Heart right ventricle (tissue), 16 donors: ENCODE measurements around the gene ATP2B2. TPM values are rescaled to one million over a fixed set of nuclear protein-coding genes. Genes with fewer than 3 reads are reported as not detected.

ENCODE experiments used
- ATAC-seq, 8 donors: fragments of 200-7000 bp; cut with Tn5 transposase; one replicate each; pipeline ENCODE4 v1.9.1; 2020; ENCODE audit warnings: mild to moderate bottlenecking in 8 of 8, moderate library complexity in 8 of 8, moderate number of reproducible peaks in 1 of 8
- DNase-seq, 2 donors: peaks; one replicate each; pipeline ENCODE4 v3.0.0-alpha.2; 2020
- H3K27ac ChIP-seq, 10 donors: fragments of 200-600 bp; sonication (generic) in 2 of 10; one replicate each; pipeline versions ENCODE4 v1.5.0 to v1.8.0; 2020 to 2022; ENCODE audit warnings: mild to moderate bottlenecking in 3 of 10
- H3K27me3 ChIP-seq, 7 donors: fragments of 200-600 bp; one replicate each; pipeline ENCODE4 v1.8.0; 2021 to 2022; ENCODE audit warnings: mild to moderate bottlenecking in 2 of 7
- H3K36me3 ChIP-seq, 9 donors: fragments of 200-600 bp; sonication (generic) in 1 of 9; one replicate each; pipeline versions ENCODE4 v1.5.0 to v1.8.0; 2020 to 2022; ENCODE audit warnings: mild to moderate bottlenecking in 2 of 9
- H3K4me1 ChIP-seq, 9 donors: fragments of 200-600 bp; sonication (generic) in 1 of 9; one replicate each; pipeline versions ENCODE4 v1.5.0 to v1.8.0; 2020 to 2022; ENCODE audit warnings: mild to moderate bottlenecking in 4 of 9
- H3K4me3 ChIP-seq, 10 donors: fragments of 200-600 bp; sonication (generic) in 2 of 10; one replicate each; pipeline versions ENCODE4 v1.5.0 to v1.8.0; 2020 to 2022; ENCODE audit warnings: mild to moderate bottlenecking in 7 of 10, moderate library complexity in 2 of 10
- H3K9me3 ChIP-seq, 11 donors: fragments of 200-600 bp in 10 of 11; sonication (generic) in 2 of 11; one replicate each; pipeline versions ENCODE4 v1.5.0 to v1.8.0; 2013 to 2022; ENCODE audit warnings: mild to moderate bottlenecking in 2 of 11, control low read depth in 1 of 11, moderate library complexity in 1 of 11
- CTCF ChIP-seq, 9 donors: fragments of 200-600 bp; sonication (generic) in 2 of 9; IDR thresholded peaks; one replicate each; pipeline versions ENCODE4 v1.5.0 to v1.8.0; 2021 to 2022; ENCODE audit warnings: antibody characterized with exemption in 9 of 9, mild to moderate bottlenecking in 5 of 9, moderate library complexity in 1 of 9
- WGBS, 2 donors: extraction: QIAGEN DNeasy Blood & Tissue Kit; methylation state at CpG; one replicate each; pipeline ENCODE4 v1.1.7; 2013; ENCODE audit warnings: inconsistent platforms in 1 of 2; 5-methylcytosine and 5-hydroxymethylcytosine counted together
- intact Hi-C, 10 donors: fragments of 100-400 bp; cut with DNase I; formaldehyde crosslinking; loops; one replicate each; pipeline versions ENCODE4 v1.11.1 to v1.14.2; 2022
- polyA plus RNA-seq, 2 donors: library from polyadenylated mRNA; stranded (reverse); fragments of 200-250 nt; gene quantifications; one replicate each; pipeline ENCODE4 v1.2.3, GENCODE V29; 2013
- total RNA-seq, 10 donors: library from RNA; stranded (reverse); fragmentation: NEBNext Ultra II Directional in 3 of 10; extraction: Animal tissue kit (Norgen Biotek cat#: 25700) in 3 of 10; gene quantifications; one replicate each; pipeline versions ENCODE4 v1.2.1 to v1.2.4, GENCODE V29; 2021 to 2023
- donor health status: Arrhythmogenic right ventricular cardiomyopathy.
- donor health status: ischemic (EF 13 %, LVEDD 7.1; RV severe dilation, severe dysfunction).
- donor health status: healthy with polysubstance abuse.
- donor health status: DM: no; HTN: yes; CAD: no.
- donor health status: DM: no; HTN: no; CAD: no.
- donor health status: ischemic (EF 25% LVEDD 6.9; RV normal size, moderate dysfunction).
- donor health status: ischemic (EF 25% LVEDD 5.7; RV mildly dilated, moderate dysfunction).
- donor health status: healthy.
- donor health status: DM: yes; HTN: yes; CAD: no.
- donor health status: Ischemic cardiomyopathy.
- donor health status: ischemic (EF 35%, LVEDD 5.7; RV mildly dilated, moderate dysfunction).
- donor health status: nonischemic (EF 11% LVEDD 7.7; RV severe dilation, severe dysfunction).
- donor health status: DM: yes; HTN: yes; CAD: no.
- donor health status: PGD.
- donor health status: ischemic (EF 29% LVEDD 5.4; RV normal size, mild dysfunction).
- donor health status: nonischemic (EF 23%, LVEDD 6.1; RV moderate dilation, normal function).

Gene ATP2B2
- total and polyA plus RNA-seq, 12 donors: under 0.01 to 0.30 (median 0.11) TPM; not detected in 4

GRCh38 chr3:10495614-10496013 is 9.8 kb downstream of the ATP2B2 start:
- DNase-seq: no peak
- intact Hi-C loops: no loop called here
- Histone ChIP-seq H3K36me3 (no peaks in the 10 kb centered on the region), H3K4me1 (peaks cover 0 to 11% (median 0%) of the 10 kb centered on the region in 9 donors), H3K27ac (no peak overlapping the region), H3K27me3 (peaks cover 0 to 37% (median 18%) of the 10 kb centered on the region in 7 donors), H3K9me3 (no peaks in the 10 kb centered on the region), H3K4me3 (no peak overlapping the region)
- 76 to 86% methylated on average over 5 of the region's 5 CpGs for WGBS, 2 donors
- TF ChIP-seq CTCF (IDR thresholded peaks at IDR 0.05): no peak
- ATAC-seq: peak in 1 of 8 donors; percentile 25

- WGBS, 2 donors: 12 to 24% methylated on average over 4 of the region's 4 CpGs
- H3K27me3 ChIP-seq: peaks cover 0 to 33% (median 18%) of the 10 kb centered on the region in 7 donors
- H3K4me1 ChIP-seq: peaks cover 0 to 11% (median 0%) of the 10 kb centered on the region in 9 donors
- H3K36me3 ChIP-seq: no peaks in the 10 kb centered on the region
- peak in 1 of 2 donors; percentile 60 for DNase-seq
- TF ChIP-seq CTCF (IDR thresholded peaks at IDR 0.05): no peak
- no peak overlapping the region for H3K27ac ChIP-seq
- ATAC-seq: peak; percentile 65 to 94 (median 88)
- H3K4me3 ChIP-seq: no peak overlapping the region
- no peaks in the 10 kb centered on the region for H3K9me3 ChIP-seq
- intact Hi-C loops: no loop called here
Measured at GRCh38 chr3:10495003-10495402, 10.4 kb downstream of the ATP2B2 start.

- peaks cover 0 to 11% (median 0%) of the 10 kb centered on the region in 9 donors for H3K4me1 ChIP-seq
- no peak overlapping the region for H3K27ac ChIP-seq
- TF ChIP-seq CTCF (IDR thresholded peaks at IDR 0.05): no peak
- H3K4me3 ChIP-seq: no peak overlapping the region
- ATAC-seq: no peak
- peaks cover 0 to 25% (median 13%) of the 10 kb centered on the region in 7 donors for H3K27me3 ChIP-seq
- no peak for DNase-seq
- 55 to 71% methylated on average over 3 of the region's 3 CpGs for WGBS, 2 donors
- H3K36me3 ChIP-seq: no peaks in the 10 kb centered on the region
- no peaks in the 10 kb centered on the region for H3K9me3 ChIP-seq
- intact Hi-C loops: no loop called here
Measured at GRCh38 chr3:10494180-10494579, 11.2 kb downstream of the ATP2B2 start.

GRCh38 chr3:10493202-10493589 is 12.2 kb downstream of the ATP2B2 start:
- intact Hi-C loops: no loop called here
- DNase-seq: no peak
- ATAC-seq: no peak
- 82 to 87% methylated on average over 4 of the region's 4 CpGs for WGBS, 2 donors
- peaks cover 0 to 15% (median 3%) of the 10 kb centered on the region in 7 donors for H3K27me3 ChIP-seq
- peaks cover 0 to 11% (median 0%) of the 10 kb centered on the region in 9 donors for H3K4me1 ChIP-seq
- no peaks in the 10 kb centered on the region for H3K9me3 ChIP-seq
- TF ChIP-seq CTCF (IDR thresholded peaks at IDR 0.05): no peak
- H3K36me3 ChIP-seq: no peaks in the 10 kb centered on the region
- no peak overlapping the region for H3K27ac ChIP-seq
- H3K4me3 ChIP-seq: no peak overlapping the region
